Motor neuron (in vitro differentiated cells): ENCODE results near the gene LIPI. TPM values are rescaled to one million over a fixed set of nuclear protein-coding genes. Genes with fewer than 3 reads are reported as not detected.
A peak's percentile ranks its signal among the peaks of the same experiment; 100 is the strongest.

Experiments used
- ATAC-seq, 8 experiments: fragments of 200-7000 bp; cut with Tn5 transposase; replicated peaks in 6 of 8; 2 replicates each; pipeline ENCODE4 v1.8.0; 2021; ENCODE audit warnings: mild to moderate bottlenecking in 8 of 8, moderate library complexity in 8 of 8
- H3K27ac ChIP-seq, 2 donors: fragments of 250-450 bp; sonication (Bioruptor Pico); 2 replicates each; pipeline ENCODE4 v1.9.0; 2021; ENCODE audit warnings: antibody characterized with exemption in 2 of 2, mild to moderate bottlenecking in 2 of 2, moderate library complexity in 1 of 2
- H3K4me1 ChIP-seq, 2 donors: fragments of 250-450 bp; sonication (Bioruptor Pico); replicated peaks in 1 of 2; 2 replicates each; pipeline ENCODE4 v1.6.1; 2021; ENCODE audit warnings: antibody characterized with exemption in 2 of 2, mild to moderate bottlenecking in 2 of 2, moderate library complexity in 1 of 2
- H3K4me3 ChIP-seq, 5 donors: fragments of 250-450 bp; sonication (Bioruptor Pico); 2 replicates each; pipeline ENCODE4 v1.9.0; 2021; ENCODE audit warnings: antibody characterized with exemption in 5 of 5, mild to moderate bottlenecking in 5 of 5, moderate library complexity in 4 of 5
- WGBS, 10 experiments: fragments of 450-650 bp; shearing (Covaris generic); methylation state at CpG; one replicate each; pipeline ENCODE4 v1.0.0; 2022; 5-methylcytosine and 5-hydroxymethylcytosine counted together
- in situ Hi-C, 9 experiments: fragments of 400-800 bp; cut with MboI; loops; one replicate each; pipeline ENCODE4 v1.15.0; 2021; ENCODE audit warnings: low sequenced_read_pairs in 9 of 9, low pct_unique_long_range_greater_than_20kb in 2 of 9; ENCODE audit not compliant: unreplicated experiment in 9 of 9
- total RNA-seq, 8 experiments: library from RNA; unstranded; fragments of 300-600 nt; gene quantifications; 2 replicates each; pipeline versions ENCODE4 v1.2.3 to v1.2.4, GENCODE V29; 2022

Gene LIPI
- total RNA-seq, 8 experiments from 2014 or later, result not detected

DNA sequence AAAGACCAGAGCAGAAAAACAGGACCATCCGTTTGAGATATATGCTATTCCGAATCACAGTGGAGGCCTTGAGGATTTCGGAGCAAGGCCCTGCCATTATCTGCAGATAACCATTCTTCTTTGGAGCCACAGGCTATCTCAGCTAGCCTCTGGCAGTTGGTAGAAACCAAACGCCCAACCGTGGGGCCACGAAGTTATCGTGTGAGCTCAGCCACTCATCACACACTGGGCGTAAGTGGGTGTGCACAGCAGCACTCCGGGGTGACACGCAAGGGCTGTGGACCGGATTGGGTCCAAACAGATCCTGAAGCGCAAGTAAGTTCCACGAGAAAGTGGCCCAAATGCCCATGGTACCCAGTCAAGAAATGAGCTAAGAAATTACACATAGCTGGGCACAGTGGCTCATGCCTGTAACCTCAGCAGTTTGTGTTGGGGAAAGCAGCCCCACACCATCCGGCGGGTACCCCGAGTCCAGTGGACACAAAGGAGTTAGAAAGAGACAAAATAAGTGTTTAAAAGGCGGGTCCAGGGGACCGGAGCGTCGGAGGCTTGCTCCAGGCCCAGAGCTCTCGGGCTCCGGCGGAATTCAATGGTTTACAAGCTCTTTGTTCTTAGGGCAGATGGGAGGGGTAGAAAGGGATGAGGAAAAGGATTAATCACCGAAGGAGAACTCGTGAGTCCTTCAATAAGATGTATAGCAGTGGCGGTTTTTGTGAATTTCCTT is 130.6 kb downstream of the LIPI start:
- in situ Hi-C loops, result loop anchor here in 1 of 9 experiments (25.0 kb wide), 1 partner anchor 107 kb away; no protein-coding TSS in a partner anchor
- 29 to 100% (median 55%) methylated on average over 1 to 21 of the region's 26 CpGs; no CpG with 5 or more reads in 1 of the 10 experiments for WGBS, 10 experiments
- Histone ChIP-seq H3K4me3 (no peak overlapping the region), H3K4me1 (peaks cover 0 to 3% of the 10 kb centered on the region in 2 donors), H3K27ac (no peak overlapping the region)
- peak in 5 of 8 experiments; percentile 22 to 59 (median 49) for ATAC-seq

DNA sequence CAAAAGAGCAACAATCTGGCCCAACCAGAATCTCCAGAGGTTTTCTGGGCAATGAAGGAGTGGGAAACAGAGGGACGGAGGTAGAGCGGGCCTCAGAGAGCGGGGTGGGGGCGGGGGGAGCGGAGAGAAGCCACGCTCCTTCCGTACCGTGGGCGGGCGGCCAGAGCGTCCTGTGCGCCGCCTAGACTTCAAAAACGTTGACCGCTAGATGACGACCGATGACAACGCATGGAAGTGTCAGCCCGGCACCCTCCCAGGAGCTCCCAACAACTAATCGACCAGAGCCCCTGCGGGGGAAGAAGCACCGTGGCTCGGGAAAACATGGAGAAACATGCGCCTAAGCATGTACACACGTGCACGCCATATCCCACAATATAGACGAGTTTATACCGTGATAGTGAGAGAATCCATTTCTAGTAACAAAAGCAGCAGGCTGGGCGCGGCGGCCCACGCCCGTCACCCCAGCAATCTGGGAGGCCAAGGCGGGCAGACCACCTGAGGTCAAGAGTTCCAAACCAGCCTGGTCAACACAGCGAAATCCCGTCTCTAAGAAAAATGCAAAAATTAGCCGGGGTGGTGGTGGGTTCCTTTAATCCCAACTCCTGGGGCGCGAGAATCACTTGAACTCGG is 131.9 kb downstream of the LIPI start:
- Histone ChIP-seq H3K27ac (no peak overlapping the region), H3K4me3 (no peak overlapping the region), H3K4me1 (peaks cover 0 to 3% of the 10 kb centered on the region in 2 donors)
- ATAC-seq, result no peak
- 60 to 100% (median 96%) methylated on average over 2 to 13 of the region's 40 CpGs; no CpG with 5 or more reads in 4 of the 10 experiments for WGBS, 10 experiments
- in situ Hi-C loops, result loop anchor here in 1 of 9 experiments (25.0 kb wide), 1 partner anchor 108 kb away; no protein-coding TSS in a partner anchor

DNA sequence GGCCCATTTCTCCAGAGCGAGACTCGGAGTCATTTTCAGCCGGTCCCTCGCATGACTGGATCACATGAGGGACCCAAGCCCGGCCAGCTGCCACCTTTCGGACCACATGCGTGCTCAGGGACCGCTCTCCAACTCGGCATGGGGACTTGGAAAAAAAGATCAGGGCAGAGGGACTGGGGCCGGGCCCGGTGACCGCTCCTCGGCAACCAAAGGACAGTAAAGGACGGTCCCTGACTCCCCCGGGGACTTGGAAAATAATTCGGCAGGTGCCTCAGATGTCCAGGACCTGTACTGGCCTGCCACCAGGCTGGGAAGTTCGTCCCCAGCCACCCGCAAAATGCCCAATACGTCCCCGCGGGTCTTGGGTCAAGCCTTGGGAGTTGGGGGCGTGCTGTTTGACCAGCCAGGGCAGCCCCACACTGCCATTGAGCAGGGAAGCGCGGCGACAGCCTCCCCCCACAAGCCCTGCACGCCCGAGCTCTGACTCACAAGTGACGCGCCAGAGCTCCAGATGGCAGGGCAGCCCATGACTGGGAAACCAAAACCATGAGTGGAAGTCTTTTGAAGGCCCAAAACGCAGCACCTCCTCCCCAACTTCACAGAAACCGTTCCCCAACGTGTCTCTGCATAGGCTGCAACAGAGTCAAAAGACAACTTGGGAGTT is 134.5 kb downstream of the LIPI start:
- Histone ChIP-seq H3K27ac (no peak overlapping the region), H3K4me1 (peaks cover 0 to 3% of the 10 kb centered on the region in 2 donors), H3K4me3 (no peak overlapping the region)
- WGBS, 10 experiments, result 66 to 100% (median 94%) methylated on average over 2 to 18 of the region's 32 CpGs; no CpG with 5 or more reads in 6 of the 10 experiments
- in situ Hi-C loops, result loop anchor here in 1 of 9 experiments (25.0 kb wide), 1 partner anchor 111 kb away; no protein-coding TSS in a partner anchor
- ATAC-seq, result no peak

DNA sequence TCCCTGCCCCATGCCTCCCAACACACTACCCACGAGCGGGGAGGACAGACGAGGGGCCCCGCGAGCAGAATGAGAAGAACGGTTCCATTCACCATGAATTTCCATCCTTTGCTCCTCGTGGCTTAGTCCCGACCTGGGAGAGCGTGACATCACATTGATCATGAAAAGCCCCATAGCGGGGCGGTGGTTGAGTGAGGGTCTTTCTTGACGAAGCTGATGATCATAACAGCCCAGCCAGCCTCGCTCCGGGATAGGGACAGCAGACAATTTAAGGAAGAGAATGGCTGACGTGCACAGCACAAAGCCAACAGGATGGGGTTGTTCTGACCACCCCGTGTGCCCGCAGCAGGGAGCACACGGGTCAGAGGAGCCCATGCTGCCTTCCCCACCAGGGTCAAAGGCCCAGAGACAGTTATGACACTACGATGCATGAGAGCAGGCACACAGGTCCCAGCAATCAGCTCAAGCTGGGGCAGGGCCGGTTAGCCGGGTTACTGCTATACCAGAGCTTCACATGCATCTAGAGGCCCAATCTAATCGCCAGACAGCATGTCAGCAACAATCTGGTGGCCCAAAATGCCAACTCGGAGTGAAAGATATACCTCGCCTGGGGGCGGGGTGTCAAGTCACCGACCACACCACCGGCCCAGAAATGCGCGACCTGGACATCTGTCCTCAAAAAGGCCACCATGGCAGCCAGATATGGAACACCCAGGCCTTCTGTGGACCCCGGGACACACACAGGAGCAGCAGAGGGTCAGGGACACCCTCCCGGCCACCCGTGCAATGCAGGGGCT is 135.2 kb downstream of the LIPI start:
- H3K27ac ChIP-seq, result no peak overlapping the region
- in situ Hi-C loops, result loop anchor here in 1 of 9 experiments (25.0 kb wide), 1 partner anchor 112 kb away; no protein-coding TSS in a partner anchor
- H3K4me3 ChIP-seq, result no peak overlapping the region
- no peaks in the 10 kb centered on the region for H3K4me1 ChIP-seq
- ATAC-seq, result no peak
- 63 to 100% (median 96%) methylated on average over 1 to 16 of the region's 32 CpGs; no CpG with 5 or more reads in 2 of the 10 experiments for WGBS, 10 experiments

DNA sequence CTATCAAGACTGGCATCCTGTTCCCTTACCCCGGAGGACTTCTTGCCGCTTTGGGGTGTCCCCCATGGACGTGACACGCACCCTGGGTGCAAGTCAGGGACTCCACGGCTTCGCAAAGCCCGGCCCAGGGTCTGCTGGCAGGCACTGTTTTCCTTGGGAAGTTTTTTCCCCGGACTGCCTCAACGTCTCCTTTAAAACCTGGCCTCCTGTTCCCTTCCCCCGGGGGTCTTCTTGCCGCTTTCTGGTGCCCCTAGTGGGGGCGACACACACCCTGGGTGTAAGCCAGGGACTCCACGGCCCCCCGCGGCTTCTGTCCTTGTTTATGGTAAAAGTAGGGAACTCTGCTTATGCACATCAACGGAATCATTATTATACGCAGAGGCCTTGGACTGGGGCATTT is 136.6 kb downstream of the LIPI start:
- no peak overlapping the region for H3K27ac ChIP-seq
- H3K4me1 ChIP-seq, result no peaks in the 10 kb centered on the region
- H3K4me3 ChIP-seq, result no peak overlapping the region
- ATAC-seq, result no peak
- in situ Hi-C loops, result no loop called here
- WGBS, 10 experiments, result 60 to 100% (median 99%) methylated on average over 1 to 13 of the region's 17 CpGs; no CpG with 5 or more reads in 3 of the 10 experiments

DNA sequence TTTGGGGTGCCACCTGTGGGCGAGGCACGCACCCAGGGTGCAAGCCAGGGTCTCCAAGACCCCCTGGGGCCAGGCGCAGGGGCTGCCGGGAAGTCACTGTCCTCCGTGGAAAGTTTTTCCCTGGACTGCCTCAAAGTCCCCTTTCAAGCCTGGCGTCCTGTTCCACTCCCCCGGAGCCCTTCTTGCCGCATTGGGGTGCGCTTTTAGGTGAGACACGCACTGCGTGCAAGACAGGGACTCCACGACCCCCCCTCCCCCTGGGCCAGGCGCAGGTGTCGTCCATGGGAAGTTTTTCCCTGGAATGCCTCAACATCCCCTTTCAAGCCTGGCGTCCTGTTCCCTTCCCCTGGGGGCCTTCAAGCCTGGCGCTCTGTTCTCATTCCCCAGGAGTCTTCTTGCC is 137.1 kb downstream of the LIPI start:
- no peaks in the 10 kb centered on the region for H3K4me1 ChIP-seq
- H3K4me3 ChIP-seq, result no peak overlapping the region
- WGBS, 10 experiments, result 75 to 100% (median 100%) methylated on average over 1 to 7 of the region's 16 CpGs; no CpG with 5 or more reads in 6 of the 10 experiments
- no peak for ATAC-seq
- H3K27ac ChIP-seq, result no peak overlapping the region
- in situ Hi-C loops, result no loop called here

DNA sequence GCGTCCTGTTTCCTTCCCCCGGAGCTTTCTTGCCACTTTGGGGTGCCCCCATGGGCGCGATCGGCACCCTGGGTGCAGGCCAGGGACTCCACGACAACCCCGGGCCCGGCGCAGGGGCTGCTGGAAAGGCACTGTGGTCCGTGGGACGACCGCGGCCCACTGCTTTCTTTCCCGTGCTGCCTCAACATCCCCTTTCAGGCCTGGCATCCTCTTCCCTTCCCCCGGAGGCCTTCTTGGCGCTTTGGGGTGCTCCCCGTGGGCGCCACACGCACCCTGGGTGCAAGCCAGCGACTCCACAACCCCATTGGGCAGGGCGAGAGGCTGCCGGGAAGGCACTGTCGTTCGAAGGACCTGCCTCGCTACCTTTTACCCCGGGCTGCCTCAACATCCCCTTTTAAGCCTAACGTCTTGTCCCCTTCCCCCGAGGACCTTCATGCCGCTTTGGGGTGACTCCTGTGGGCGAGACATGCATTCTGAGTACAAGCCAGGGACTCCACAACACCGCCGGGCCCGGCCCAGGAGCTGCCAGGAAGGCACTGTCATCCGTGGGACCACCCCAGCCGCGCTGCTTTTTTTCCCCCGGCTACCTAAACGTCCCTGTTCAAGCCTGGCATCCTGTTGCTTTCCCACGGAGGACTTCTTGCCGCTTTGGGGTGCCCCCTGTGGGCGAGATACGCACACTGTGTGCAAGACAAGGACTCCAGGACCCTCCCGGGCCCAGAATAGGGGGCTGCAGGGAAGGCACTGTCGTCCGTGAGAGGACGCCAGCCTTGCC is 137.8 kb downstream of the LIPI start:
- no peak overlapping the region for H3K4me3 ChIP-seq
- in situ Hi-C loops, result no loop called here
- H3K4me1 ChIP-seq, result no peaks in the 10 kb centered on the region
- 86 to 100% (median 98%) methylated on average over 2 to 16 of the region's 46 CpGs; no CpG with 5 or more reads in 2 of the 10 experiments for WGBS, 10 experiments
- ATAC-seq, result no peak
- no peak overlapping the region for H3K27ac ChIP-seq

DNA sequence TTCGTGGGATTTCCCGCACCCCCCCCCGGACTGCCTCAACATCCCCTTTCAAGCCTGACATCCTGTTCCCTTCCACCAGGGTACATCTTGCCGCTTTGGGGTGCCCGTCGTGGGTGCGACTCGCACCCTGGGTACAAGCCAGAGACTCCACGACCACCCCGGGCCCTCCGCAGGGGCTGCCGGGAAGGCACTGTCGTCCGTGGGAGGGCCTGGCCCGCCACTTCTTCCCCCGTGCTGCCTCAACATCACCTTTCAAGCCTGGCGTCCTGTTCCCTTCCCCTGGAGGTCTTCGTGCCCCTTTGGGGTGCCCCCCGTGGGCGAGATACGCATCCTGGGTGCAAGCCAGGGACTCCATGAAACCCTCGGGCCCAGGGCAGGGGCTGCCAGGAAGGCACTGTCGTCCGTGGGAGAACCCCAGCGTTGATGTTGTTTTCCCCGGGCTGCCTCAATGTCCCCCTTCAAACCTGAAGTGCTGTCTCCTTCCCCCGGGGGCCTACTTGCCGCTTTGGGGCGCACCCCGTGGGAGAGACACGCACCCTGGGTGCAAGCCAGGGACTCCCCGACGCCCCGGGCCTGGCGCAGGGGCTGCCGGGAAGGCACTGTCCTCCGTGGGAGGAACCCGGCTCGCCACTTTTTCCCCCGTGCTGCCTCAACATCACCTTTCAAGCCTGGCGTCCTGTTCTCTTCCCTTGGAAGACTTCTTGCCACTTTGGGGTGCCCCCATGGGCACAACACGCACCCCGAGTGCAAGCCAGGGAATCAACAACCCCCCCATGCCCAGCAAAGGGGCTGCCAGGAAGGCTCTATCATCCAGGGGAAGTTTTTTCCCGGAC is 138.6 kb downstream of the LIPI start:
- in situ Hi-C loops, result no loop called here
- WGBS, 10 experiments, result 80 to 100% (median 95%) methylated on average over 1 to 13 of the region's 44 CpGs; no CpG with 5 or more reads in 3 of the 10 experiments
- Histone ChIP-seq H3K4me3 (no peak overlapping the region), H3K27ac (no peak overlapping the region), H3K4me1 (no peaks in the 10 kb centered on the region)
- no peak for ATAC-seq

DNA sequence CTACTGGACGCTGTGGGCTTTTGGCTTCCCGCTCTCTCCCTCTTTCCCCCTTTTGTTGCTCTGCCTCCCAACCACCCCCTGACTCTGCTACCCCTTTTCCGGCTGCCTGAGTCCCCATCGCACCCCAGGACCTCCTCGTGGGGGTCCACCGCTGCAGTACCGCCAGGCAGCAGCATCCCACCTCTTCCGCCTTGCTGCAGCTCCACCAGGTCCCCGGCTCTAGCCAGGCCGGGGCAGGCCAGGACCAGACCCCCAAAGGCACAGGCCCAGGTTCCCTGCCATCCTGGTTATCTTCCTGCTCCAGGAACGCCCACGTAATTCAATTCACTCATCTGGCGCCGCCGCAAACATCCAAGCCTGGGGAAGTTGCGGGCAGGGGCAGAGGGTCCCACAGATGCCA is 139.8 kb downstream of the LIPI start:
- in situ Hi-C loops, result no loop called here
- no peak overlapping the region for H3K27ac ChIP-seq
- no peak for ATAC-seq
- no peak overlapping the region for H3K4me3 ChIP-seq
- no peaks in the 10 kb centered on the region for H3K4me1 ChIP-seq
- WGBS, 10 experiments, result 100% methylated on average over 1 to 5 of the region's 16 CpGs; no CpG with 5 or more reads in 8 of the 10 experiments

DNA sequence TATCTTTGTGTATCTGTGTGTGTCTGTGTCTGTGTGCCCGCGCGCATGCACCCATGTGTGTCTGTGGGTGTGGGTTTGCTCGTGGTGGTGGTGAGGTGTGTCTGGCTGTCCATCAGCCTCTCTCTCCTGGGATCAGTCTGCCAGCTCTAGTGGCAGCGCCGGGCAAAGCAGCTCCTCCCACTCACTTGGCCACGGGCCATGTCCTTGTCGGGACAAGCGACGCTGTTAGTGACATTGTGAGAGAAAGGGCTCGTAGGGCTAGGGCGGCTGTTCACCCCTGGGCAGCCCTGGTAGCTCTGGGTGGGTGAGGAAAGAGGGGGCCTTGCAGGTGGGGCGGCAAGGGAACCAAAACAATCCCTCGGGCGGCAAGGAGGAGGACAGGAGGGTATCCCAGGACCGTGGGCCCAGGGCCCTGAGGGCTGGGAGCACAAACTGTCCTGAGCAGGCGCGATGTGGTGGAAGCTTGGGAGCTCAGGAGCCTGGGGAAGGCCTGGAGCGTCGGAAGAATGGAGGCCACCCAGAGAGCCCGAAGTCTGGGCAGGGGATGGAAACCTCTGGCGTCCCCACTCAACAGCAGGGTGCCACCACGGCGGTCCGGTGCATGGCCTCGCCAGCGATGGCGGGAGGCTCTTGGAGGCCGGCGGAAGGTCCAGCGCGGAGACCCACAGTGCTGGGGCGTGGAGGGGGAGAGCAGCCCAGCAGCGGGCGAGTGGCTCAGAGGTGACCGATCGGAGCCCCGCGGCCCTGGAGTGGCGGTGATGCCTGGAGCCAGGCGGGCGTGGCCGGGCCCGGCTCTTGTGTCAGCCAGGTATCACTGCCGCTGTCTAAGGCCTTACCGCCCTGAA is 140.5 kb downstream of the LIPI start:
- in situ Hi-C loops, result no loop called here
- H3K27ac ChIP-seq, result no peak overlapping the region
- peak in 1 of 8 experiments; percentile 45 for ATAC-seq
- H3K4me3 ChIP-seq, result no peak overlapping the region
- no peaks in the 10 kb centered on the region for H3K4me1 ChIP-seq
- WGBS, 10 experiments, result 90 to 100% (median 96%) methylated on average over 3 to 9 of the region's 46 CpGs; no CpG with 5 or more reads in 5 of the 10 experiments

DNA sequence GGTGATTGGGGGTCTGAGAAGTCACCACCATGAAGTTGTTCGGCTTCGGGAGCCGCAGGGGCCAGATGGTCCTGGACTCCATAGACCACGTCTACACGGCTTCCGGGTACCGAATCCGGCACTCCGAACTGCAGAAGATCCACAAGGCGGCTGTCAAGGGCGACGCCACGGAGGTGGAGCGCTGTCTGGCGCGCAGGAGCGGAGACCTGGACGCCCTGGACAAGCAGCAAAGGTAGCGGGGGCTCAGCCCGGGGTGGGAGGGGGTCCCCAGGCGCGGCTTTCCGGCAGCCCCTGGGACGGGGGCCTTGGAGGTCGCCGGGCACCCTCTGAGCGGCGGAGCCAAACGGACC is 146.5 kb downstream of the LIPI start:
- Histone ChIP-seq H3K4me1 (no peaks in the 10 kb centered on the region), H3K27ac (no peak overlapping the region), H3K4me3 (no peak overlapping the region)
- WGBS, 10 experiments, result 87% methylated on average over 3 of the region's 29 CpGs; no CpG with 5 or more reads in 9 of the 10 experiments
- peak in 2 of 8 experiments; percentile 70 to 76 for ATAC-seq
- in situ Hi-C loops, result no loop called here
